ENCODE data around the gene CDKAL1.
"Not testable (repeated sequence)": the region's sequence is repeated elsewhere in the genome, so short reads cannot be mapped to it uniquely, and the experiment has no call there.

CDKAL1 gene

GRCh38 chr6:20751293-20751935, 217.2 kb downstream of the CDKAL1 start:
- no peak for DNase-seq

GRCh38 chr6:20755631-20756030, 221.4 kb downstream of the CDKAL1 start:
- DNase-seq, result no peak

GRCh38 chr6:20756584-20757147, 222.4 kb downstream of the CDKAL1 start:
- not testable (repeated sequence) for DNase-seq

GRCh38 chr6:20757761-20758160, 223.5 kb downstream of the CDKAL1 start:
- DNase-seq, result no peak

GRCh38 chr6:20763296-20763695, 229.0 kb downstream of the CDKAL1 start:
- peak; percentile 89 for DNase-seq

GRCh38 chr6:20769631-20770030, 235.4 kb downstream of the CDKAL1 start:
- no peak for DNase-seq

GRCh38 chr6:20770773-20771172, 236.5 kb downstream of the CDKAL1 start:
- DNase-seq, result peak; percentile 22

GRCh38 chr6:20771409-20771808, 237.2 kb downstream of the CDKAL1 start:
- no peak for DNase-seq

GRCh38 chr6:20773822-20774221, 239.6 kb downstream of the CDKAL1 start:
- no peak for DNase-seq

GRCh38 chr6:20775981-20776380, 241.7 kb downstream of the CDKAL1 start:
- no peak for DNase-seq

- no peak for DNase-seq
Measured at GRCh38 chr6:20777801-20778200, 243.5 kb downstream of the CDKAL1 start.

GRCh38 chr6:20778459-20778858, 244.2 kb downstream of the CDKAL1 start:
- DNase-seq, result no peak

GRCh38 chr6:20778912-20779311, 244.7 kb downstream of the CDKAL1 start:
- no peak for DNase-seq

- no peak for DNase-seq
Measured at GRCh38 chr6:20789162-20789561, 254.9 kb downstream of the CDKAL1 start.

- DNase-seq, result no peak
Measured at GRCh38 chr6:20790032-20790791, 256.0 kb downstream of the CDKAL1 start.

GRCh38 chr6:20791074-20791473, 256.8 kb downstream of the CDKAL1 start:
- DNase-seq, result no peak

- no peak for DNase-seq
Measured at GRCh38 chr6:20791944-20792343, 257.7 kb downstream of the CDKAL1 start.

- DNase-seq, result no peak
Measured at GRCh38 chr6:20793174-20793573, 258.9 kb downstream of the CDKAL1 start.

GRCh38 chr6:20797597-20797996, 263.3 kb downstream of the CDKAL1 start:
- no peak for DNase-seq

- no peak for DNase-seq
Measured at GRCh38 chr6:20800229-20800628, 266.0 kb downstream of the CDKAL1 start.

- DNase-seq, result no peak
Measured at GRCh38 chr6:20800653-20801052, 266.4 kb downstream of the CDKAL1 start.

- DNase-seq, result no peak
Measured at GRCh38 chr6:20801595-20801994, 267.3 kb downstream of the CDKAL1 start.

GRCh38 chr6:20802596-20802995, 268.3 kb downstream of the CDKAL1 start:
- no peak for DNase-seq

- DNase-seq, result no peak
Measured at GRCh38 chr6:20805021-20805420, 270.8 kb downstream of the CDKAL1 start.
